RWPE1 (cell line): Measurements from ENCODE around the gene BUD13.

Experiments
- CTCF ChIA-PET: fragments of 350-600 bp; sonication (Branson Sonifier 250); formaldehyde crosslinking; extraction: SDS; loops from one replicate; lab custom pipeline; 2021; lab: Yijun Ruan, JAX
- POLR2A ChIA-PET: fragments of 400-600 bp; formaldehyde crosslinking; extraction: SDS; loops from one replicate; lab custom pipeline; 2020; ENCODE audit warnings: antibody characterized with exemption; ENCODE audit not compliant: low non-redundant PET; lab: Yijun Ruan, JAX
- DNase-seq: peaks from one replicate; pipeline ENCODE4 v3.0.0; 2012; ENCODE audit warnings: low spot score
- H3K27ac ChIP-seq: fragments of 450-650 bp; 2 replicates; pipeline ENCODE4 v1.5.1; 2017
- CTCF ChIP-seq: fragments of 450-650 bp; conservative IDR thresholded peaks from 2 replicates; pipeline ENCODE4 v1.5.1; 2017; ENCODE audit warnings: low read depth, mild to moderate bottlenecking

BUD13 gene

DNA sequence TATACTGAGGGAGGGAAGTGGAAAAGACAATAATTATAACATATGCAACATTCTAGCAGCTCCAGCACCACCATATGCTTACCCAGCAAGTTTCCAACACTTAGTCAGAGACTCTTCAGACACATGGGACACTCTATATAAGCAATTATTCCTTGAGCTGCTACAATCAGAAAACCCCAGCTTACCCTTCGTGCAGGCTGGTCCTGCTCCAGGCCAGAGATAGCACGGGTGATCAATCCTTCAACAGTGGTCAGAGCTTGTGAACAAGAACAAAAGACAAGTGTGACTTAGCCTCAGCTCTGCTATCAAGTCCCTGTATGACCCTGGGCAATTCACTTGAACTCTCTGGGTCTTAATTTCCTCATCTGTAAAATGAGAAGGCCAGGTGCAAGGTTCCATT lies 13.5 kb upstream of the BUD13 start:
- no peak for DNase-seq
- no peak for TF ChIP-seq CTCF
- ChIA-PET CTCF (no interaction called here), POLR2A (no interaction called here)
- no peak overlapping the region for H3K27ac ChIP-seq

DNA sequence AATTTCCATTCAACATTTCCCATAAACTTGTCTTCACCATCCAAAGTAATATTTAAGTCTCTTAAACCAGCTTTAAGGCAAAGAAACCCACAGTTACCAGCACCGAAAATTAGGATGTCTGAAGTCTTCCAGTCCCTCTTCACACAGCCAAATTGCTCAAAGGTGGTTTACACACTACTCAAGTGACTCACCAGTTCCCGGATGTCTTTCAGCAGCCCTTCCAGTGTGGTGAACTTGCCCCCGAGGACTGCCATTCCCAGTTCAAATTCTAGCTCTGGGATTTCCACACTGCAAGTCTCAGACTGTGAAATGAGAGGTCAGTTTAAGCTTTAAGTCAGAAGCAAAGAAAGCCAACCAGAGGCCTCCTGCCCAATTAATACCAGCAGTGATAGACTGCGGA lies 9.9 kb upstream of the BUD13 start:
- POLR2A ChIA-PET: interaction anchor here (0.6 kb wide), 1 partner anchor 53 kb away, joined by 3 read pairs; no protein-coding TSS in a partner anchor
- CTCF ChIA-PET: interaction anchor here (0.6 to 1.0 kb wide), 2 partner anchors 50 to 323 kb away, joined by 4 to 5 read pairs; no protein-coding TSS in a partner anchor
- no peak overlapping the region for H3K27ac ChIP-seq

GRCh38 chr11:116778556-116778955 lies 5.8 kb upstream of the BUD13 start:
- no peak for TF ChIP-seq CTCF
- no peak for DNase-seq
- ChIA-PET POLR2A (no interaction called here), CTCF (no interaction called here)
- H3K27ac ChIP-seq: no peak overlapping the region

More for the DNA sequence above, 9.9 kb upstream of the BUD13 start:
- no peak for TF ChIP-seq CTCF
- no peak for DNase-seq

DNA sequence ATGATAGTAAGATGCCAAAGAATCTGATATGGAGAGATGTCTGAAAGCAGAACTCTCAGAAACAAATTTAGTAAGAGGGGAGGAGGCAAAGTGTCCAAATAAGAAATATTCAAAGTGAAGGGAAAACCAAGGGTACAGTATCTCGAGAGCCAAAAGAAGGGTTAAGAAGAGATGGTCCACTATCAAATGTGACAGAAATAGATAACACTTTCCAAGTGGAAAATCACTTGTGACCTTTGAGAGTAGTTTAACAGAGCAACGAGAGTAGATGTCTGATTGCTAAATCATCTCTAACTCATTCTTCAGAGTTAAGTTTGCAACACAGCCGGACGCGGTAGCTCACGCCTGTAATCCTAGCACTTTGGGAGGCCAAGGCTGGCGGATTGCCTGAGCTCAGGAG lies 4.3 kb upstream of the BUD13 start:
- no peak for DNase-seq
- no peak for TF ChIP-seq CTCF
- no peak overlapping the region for H3K27ac ChIP-seq
- POLR2A ChIA-PET: no interaction called here
- CTCF ChIA-PET: interaction anchor here (0.5 kb wide), 1 partner anchor 408 kb away, joined by 4 read pairs; no protein-coding TSS in a partner anchor

- CTCF ChIA-PET: interaction anchor here (0.5 kb wide), 1 partner anchor 409 kb away, joined by 4 read pairs; no protein-coding TSS in a partner anchor
- no peak overlapping the region for H3K27ac ChIP-seq
- no peak for TF ChIP-seq CTCF
- POLR2A ChIA-PET: no interaction called here
- no peak for DNase-seq
Measured at GRCh38 chr11:116776522-116776984, 3.8 kb upstream of the BUD13 start.

DNA sequence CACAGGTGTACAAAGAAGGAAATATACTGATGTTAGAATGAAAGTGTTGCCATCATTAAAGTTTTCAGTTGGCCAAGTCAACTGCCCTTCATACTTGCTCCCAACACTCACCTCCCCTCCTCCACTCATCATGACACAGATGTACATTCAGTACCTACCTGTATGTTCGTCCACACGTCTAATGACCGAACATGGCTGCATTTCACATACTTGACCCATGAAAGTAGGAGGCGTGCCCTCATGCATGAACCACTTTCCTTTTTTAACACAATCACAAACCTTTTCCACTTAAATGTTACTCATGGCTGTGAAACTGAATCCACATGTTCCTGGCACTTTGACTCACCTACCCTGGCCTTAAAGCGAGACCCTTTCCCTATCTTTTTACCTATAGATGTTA lies 3.2 kb upstream of the BUD13 start:
- ChIA-PET POLR2A (no interaction called here), CTCF (interaction anchor here (0.7 kb wide), 1 partner anchor 478 kb away, joined by 5 read pairs; no protein-coding TSS in a partner anchor)
- no peak for TF ChIP-seq CTCF
- H3K27ac ChIP-seq: no peak overlapping the region
- DNase-seq: no peak
